ENCODE results near the gene COA8. TPM values are rescaled to one million over a fixed set of nuclear protein-coding genes. Genes with fewer than 3 reads are reported as not detected.

The COA8 gene
- total and polyA plus RNA-seq, 9 of the 15 experiments (the other 6 are each of a cell fraction or from before 2014, with no cell fraction given) = 5.0 to 35.3 (median 25.7) TPM

- TF ChIP-seq CREB5 (CRISPR knock-in tag; IDR thresholded peaks at IDR 0.05) = no peak
- TF ChIP-seq SIX5 (IDR thresholded peaks at IDR 0.05; ENCODE audit: borderline replicate concordance in 1 of 2, insufficient read depth in 1 of 2, low read depth in 1 of 2, low read length in 2 of 2) = no peak
- peak; percentile 89 for TF ChIP-seq POLR2G (IDR thresholded peaks at IDR 0.05; ENCODE audit: low read depth, low read length)
Measured at GRCh38 chr14:103628684-103629502, 66.1 kb downstream of the COA8 start, which contains the start of gene KLC1 (continued).

DNA sequence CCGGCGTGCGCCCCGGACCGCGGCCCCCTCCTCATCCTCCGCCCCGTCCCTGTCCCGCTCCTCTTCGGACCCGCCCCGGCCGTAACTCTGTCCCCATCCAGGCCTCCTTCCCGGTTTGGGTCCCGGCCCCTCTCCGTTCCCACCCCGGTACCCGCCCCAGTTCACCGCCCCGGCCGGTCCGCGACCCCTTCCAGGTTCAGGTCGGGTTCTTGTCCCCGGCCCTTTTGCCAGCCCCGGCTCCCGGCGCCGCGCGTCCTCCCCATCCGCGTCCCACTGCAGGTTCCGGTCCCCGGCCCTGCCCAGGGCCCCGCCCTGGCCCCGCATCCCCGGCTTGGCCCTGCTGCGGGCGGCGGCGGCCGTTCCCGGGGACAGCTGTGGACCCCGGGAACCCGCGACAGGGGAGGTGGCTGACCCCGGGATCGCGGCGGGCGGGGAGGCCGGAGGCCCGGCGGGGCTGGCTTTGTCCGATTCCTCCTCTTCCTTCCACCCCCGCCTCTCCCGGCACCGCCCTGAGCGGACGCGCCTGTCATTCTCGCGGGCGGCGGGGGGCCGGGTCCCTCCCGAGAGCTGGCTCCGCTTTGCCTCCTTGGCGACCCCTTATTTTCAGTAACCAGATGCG is 66.9 kb downstream of the COA8 start:
- no TSS peak for BruUV-seq (replicated peaks)
- no peaks in the 10 kb centered on the region for H3K9me1 ChIP-seq (ENCODE audit: control insufficient read depth, insufficient read depth, low read length)
- H3K36me3 ChIP-seq (ENCODE audit: control insufficient read depth, insufficient read depth, low read length) = peaks cover 7% of the 10 kb centered on the region; the same call in 1 of the 3 replicates
- H3K4me2 ChIP-seq (ENCODE audit: insufficient read depth, low read length) = peak overlapping the region; percentile 89
- intact Hi-C loops (cut with micrococcal nuclease) = no loop called here
- H3K9me3 ChIP-seq (replicated peaks; ENCODE audit: control insufficient read depth, insufficient read depth, low read depth, low read length) = no peaks in the 10 kb centered on the region
- peak overlapping the region; percentile 96 for H3K27ac ChIP-seq (ENCODE audit: extremely low read depth, low read depth, low read length)
- WGBS (ENCODE audit: insufficient coverage, low coverage, missing lambda C conversion rate) = 0% methylated on average over 28 of the region's 71 CpGs
- H2AFZ ChIP-seq (ENCODE audit: low read depth, low read length) = peak overlapping the region; percentile 90; the same call in 1 of the 2 replicates
- peak overlapping the region; percentile 91 to 95 for H3K9ac ChIP-seq (ENCODE audit: insufficient read depth in 1 of 2, low read depth in 2 of 2, low read length in 2 of 2)
- ATAC-seq = peak; percentile 71
- FAIRE-seq = no peak
- peaks cover 14 to 27% of the 10 kb centered on the region in 2 experiments; a peak in 4 of 5 replicates for H3K4me1 ChIP-seq (replicated peaks in 1 of 2; ENCODE audit: control insufficient read depth in 2 of 2, insufficient read depth in 2 of 2, low read length in 2 of 2)
- ChIA-PET POLR2A (interaction anchor here (0.6 to 1.0 kb wide), 3 partner anchors 10 to 297 kb away, joined by 3 to 4 read pairs (median 3); no protein-coding TSS in a partner anchor), CTCF (ENCODE audit: low intra/inter-chr PET ratio) (no interaction called here)
- in situ Hi-C loops (cut with MboI) = no loop called here
- DNase-seq (ENCODE audit: extremely low read depth in 1 of 4, low spot score in 3 of 4) = peak in 3 of 4 experiments; percentile 59 to 63 (median 62)
- H3K4me3 ChIP-seq = peak overlapping the region; percentile 85
- H3K79me2 ChIP-seq (ENCODE audit: control insufficient read depth, insufficient read depth, low read length) = peaks cover 53% of the 10 kb centered on the region
- peaks cover 11% of the 10 kb centered on the region for H4K20me1 ChIP-seq (replicated peaks; ENCODE audit: control insufficient read depth, insufficient read depth, low read length)
- H3K27me3 ChIP-seq (ENCODE audit: control insufficient read depth in 2 of 2, insufficient read depth in 2 of 2, low read length in 2 of 2) = no peaks in the 10 kb centered on the region
- peak; percentile 73; the same call in 1 of the 2 replicates for TF ChIP-seq ZBTB7A (IDR thresholded peaks at IDR 0.05; ENCODE audit: borderline replicate concordance, control insufficient read depth, low read depth, low read length)
- no peak; the same call in 1 of the 2 replicates for TF ChIP-seq CXXC5 (CRISPR knock-in tag; IDR thresholded peaks at IDR 0.05)
- no peak for TF ChIP-seq ZNF583 (CRISPR knock-in tag; IDR thresholded peaks at IDR 0.05)
- no peak for TF ChIP-seq SREBF1 (IDR thresholded peaks at IDR 0.05; ENCODE audit: borderline replicate concordance, low read depth, low read length)
- TF ChIP-seq THAP12 (CRISPR knock-in tag; IDR thresholded peaks at IDR 0.05) = no peak
- TF ChIP-seq TAF1 (IDR thresholded peaks at IDR 0.05; ENCODE audit: control insufficient read depth, extremely low read depth, insufficient read depth, low read length, severe bottlenecking) = peak; percentile 39
- no peak for TF ChIP-seq CEBPB (tag; IDR thresholded peaks at IDR 0.05)
- TF ChIP-seq, protein P1, sequence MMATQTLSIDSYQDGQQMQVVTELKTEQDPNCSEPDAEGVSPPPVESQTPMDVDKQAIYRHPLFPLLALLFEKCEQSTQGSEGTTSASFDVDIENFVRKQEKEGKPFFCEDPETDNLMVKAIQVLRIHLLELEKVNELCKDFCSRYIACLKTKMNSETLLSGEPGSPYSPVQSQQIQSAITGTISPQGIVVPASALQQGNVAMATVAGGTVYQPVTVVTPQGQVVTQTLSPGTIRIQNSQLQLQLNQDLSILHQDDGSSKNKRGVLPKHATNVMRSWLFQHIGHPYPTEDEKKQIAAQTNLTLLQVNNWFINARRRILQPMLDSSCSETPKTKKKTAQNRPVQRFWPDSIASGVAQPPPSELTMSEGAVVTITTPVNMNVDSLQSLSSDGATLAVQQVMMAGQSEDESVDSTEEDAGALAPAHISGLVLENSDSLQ (IDR thresholded peaks at IDR 0.05) = peak; percentile 79
- TF ChIP-seq ZNF224 (CRISPR knock-in tag; IDR thresholded peaks at IDR 0.05) = no peak
- TF ChIP-seq SMARCE1 (IDR thresholded peaks at IDR 0.05) = no peak
- no peak for TF ChIP-seq ZBTB17 (CRISPR knock-in tag; IDR thresholded peaks at IDR 0.05)
